GM19043 (cell line): ENCODE data around the gene AGRN.
"Not testable (repeated sequence)": the region's sequence is repeated elsewhere in the genome, so short reads cannot be mapped to it uniquely, and the experiment has no call there.

ENCODE experiments used
- ATAC-seq: cut with Tn5 transposase; IDR thresholded peaks from one replicate; pipeline ENCODE4 v1.9.1; 2021; ENCODE audit warnings: low read depth; ENCODE audit not compliant: unreplicated experiment

Gene AGRN

DNA sequence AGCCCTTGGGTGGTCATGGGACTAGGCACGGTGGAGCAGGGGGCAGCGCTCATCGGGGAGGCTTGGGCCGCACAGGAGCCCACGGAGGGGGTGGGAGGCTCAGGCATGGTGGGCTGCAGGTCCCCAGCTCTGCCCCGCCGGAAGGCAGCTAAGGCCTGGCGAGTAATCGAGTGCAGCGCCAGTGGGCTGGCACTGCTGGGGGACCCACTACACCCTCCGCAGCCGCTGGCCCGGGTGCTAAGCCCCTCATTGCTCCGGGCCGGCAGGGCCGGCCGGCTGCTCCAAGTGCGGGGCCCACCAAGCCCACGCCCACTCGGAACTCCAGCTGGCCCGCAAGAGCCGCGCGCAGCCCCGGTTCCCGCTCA, 1.6 kb upstream of the AGRN start:
- not testable (repeated sequence) for ATAC-seq

DNA sequence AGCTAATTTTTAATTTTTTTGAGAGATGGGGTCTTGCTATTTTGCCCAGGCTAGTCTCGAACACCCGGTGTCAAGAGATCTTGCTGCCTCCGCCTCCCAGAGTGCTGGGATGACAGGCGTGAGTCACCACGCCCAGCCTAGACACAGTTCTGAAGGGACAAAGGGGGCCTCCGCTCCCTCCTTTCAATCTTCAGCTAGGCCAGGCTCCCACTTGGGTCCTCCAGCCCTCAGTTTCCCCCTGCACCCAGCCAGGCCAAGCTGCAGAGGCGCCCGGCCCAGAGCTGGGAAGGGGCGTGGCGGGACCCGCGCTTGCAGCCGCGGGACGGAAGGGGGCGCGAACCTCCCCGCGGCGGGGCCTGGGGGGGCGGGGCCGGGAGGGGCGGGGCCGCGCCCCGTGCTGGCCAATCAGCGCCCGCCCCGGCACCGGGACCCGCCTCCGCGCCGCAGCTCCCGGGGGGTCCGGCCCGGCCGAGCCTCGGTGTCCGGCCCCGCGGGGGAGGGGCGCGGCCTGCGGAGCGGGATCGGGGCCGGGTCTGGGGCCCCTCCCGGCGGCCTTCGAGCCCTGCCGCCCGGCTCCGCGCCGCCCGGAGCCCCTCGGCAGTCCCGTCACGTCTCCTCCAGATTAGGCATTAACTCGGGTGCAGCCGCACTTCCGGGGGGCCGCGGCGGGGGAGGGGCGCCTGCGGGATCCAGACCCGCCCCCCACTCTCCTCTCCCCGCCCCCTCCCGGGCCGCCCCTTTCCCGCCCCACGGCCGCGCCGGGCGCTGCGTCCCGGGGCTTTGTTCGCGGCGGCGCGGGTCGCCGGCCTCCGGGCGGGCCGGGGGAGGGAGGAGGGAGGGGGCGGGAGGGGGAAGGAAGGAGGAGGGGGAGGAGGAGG, 559 bp upstream of the AGRN start:
- peak; percentile 60 for ATAC-seq

GRCh38 chr1:1020415-1021009, 592 bp downstream of the AGRN start:
- ATAC-seq, result no peak

GRCh38 chr1:1021010-1021919, 1.3 kb downstream of the AGRN start:
- no peak for ATAC-seq

DNA sequence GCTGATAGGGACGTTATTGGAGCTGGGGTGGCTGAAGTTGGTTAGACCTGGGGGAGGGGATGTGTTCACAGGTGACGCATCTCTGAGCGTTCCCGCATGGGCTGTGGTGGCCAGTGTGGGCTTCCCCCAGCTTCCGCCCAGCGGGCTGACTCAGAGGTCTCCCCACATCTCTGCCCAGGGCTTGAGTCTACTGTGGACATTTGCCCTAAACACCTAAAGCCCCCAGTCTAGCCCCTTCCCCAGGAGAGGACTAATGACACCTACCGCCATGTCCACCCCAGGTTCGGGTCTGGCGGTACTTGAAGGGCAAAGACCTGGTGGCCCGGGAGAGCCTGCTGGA, 2.0 kb downstream of the AGRN start:
- ATAC-seq, result no peak

- no peak for ATAC-seq
Observed at GRCh38 chr1:1022302-1023009, 2.5 kb downstream of the AGRN start.

DNA sequence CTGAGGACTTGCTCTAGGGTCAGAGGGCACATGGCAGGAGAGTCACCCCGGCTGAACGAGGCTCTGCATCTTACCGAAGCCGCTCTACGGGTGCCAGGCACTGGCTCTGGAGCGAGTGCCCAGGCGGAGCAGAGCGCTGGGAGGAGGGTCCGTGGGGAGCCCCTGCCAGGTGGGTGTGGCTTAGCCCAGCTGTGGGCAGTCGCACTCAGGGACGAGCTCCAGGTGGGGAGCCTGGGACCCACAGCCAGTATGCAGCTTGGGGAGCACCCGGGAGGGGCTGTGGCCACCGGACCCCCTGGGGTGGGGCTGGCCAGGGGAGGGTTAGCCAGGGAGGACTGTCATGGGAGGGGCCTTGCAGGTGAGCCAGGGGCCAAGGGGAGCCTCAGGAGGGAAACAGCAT, 3.8 kb downstream of the AGRN start:
- no peak for ATAC-seq

GRCh38 chr1:1024149-1024770, 4.3 kb downstream of the AGRN start:
- ATAC-seq, result no peak

GRCh38 chr1:1024771-1025699, 5.1 kb downstream of the AGRN start:
- no peak for ATAC-seq

- no peak for ATAC-seq
Observed at GRCh38 chr1:1025730-1026129, 5.8 kb downstream of the AGRN start.

GRCh38 chr1:1026599-1027413, 6.9 kb downstream of the AGRN start:
- no peak for ATAC-seq

- ATAC-seq, result no peak
Observed at GRCh38 chr1:1027791-1028190, 7.9 kb downstream of the AGRN start.

DNA sequence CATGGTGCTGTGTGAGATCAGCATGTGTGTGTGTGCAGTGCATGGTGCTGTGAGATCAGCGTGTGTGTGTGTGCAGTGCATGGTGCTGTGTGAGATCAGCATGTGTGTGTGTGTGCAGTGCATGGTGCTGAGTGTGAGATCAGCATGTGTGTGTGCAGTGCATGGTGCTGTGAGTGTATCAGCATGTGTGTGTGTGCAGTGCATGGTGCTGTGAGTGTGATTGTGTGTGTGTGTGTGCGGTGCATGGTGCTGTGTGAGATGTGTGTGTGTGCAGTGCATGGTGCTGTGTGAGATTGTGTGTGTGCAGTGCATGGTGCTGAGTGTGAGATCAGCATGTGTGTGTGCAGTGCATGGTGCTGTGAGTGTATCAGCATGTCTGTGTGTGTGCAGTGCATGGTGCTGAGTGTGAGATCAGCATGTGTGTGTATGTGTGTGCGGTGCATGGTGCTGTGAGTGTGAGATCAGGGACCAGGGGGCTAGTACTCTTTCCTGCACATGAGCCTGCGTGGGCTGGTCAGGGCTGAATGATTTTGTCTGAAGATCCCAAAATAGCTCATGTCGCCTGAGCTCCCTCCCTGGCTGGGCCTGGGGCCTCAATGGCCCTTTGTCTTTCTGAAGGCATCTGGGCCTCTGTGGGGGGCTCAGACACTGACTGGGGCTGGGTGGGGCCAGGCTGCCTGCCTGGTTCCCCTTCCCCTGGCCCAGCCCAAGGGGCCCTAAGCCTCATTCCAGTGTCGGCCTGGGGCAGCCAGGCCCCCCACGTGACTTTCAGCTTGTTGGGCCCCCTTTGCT, 11.1 kb downstream of the AGRN start:
- not testable (repeated sequence) for ATAC-seq

DNA sequence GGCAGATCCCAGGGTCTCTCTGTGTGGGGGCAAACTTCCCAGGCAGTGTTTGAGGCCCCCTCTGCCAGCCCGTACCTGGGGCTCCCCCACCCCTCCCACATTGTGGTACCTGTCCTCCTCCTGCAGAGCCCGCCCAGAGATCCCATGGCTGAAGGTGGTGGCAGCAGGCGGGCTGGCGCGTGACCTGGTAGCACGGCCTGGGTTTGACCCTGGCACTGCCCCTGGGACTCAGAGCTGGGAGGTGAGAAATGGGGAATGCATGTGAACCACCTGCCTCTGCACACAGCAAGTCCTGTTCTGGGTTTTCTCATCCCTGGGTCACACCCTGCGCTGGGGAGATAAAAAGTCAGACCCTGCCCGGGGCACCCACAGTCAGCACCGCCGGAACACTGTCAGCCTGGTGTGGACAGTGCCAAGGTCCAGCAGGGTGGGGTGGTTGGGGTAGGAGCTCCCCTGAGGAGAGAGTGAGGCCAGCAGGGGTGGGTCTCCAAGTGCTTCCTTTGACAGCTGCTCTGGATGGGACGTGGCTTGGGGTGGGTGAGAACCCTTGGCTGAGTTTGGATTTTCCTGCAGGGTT, 11.8 kb downstream of the AGRN start:
- ATAC-seq, result no peak

- ATAC-seq, result no peak
Observed at GRCh38 chr1:1032424-1032823, 12.5 kb downstream of the AGRN start.

DNA sequence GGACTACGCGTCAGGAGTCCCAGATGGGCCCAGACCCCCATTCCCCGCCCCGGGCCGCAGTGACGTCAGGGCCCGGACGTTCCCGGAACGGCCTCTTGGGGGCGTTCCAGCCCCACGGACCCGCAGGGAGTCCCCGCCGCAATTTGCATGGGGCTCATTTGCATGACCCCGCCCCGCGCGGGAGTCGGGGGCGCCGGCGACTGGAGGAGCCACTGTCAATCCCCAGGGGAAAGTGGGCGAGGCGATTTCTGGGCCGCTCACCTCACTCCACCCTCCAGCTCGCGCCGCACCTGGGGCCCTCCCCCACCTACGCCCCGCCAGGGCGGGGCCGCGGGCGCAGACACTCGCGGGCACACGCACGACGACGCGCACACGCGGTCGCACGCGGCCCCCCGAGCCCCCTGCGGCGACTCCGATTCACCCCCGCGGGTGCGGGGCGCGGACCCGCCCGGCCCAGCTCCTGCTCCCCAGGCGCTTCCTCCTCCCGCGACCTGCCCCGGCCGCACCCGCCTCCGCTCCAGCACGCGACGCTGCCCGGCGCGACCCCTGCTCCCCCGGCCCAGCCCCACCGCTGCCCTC, 13.2 kb downstream of the AGRN start:
- peak; percentile 85 for ATAC-seq
